GM10847 (cell line): ENCODE data around the gene SH3BP2.

Experiments
- POLR2A ChIP-seq: IDR thresholded peaks from 2 replicates; pipeline ENCODE4 v1.6.1; 2011; ENCODE audit not compliant: insufficient read length; ENCODE audit errors: extremely low read depth

Gene SH3BP2

DNA sequence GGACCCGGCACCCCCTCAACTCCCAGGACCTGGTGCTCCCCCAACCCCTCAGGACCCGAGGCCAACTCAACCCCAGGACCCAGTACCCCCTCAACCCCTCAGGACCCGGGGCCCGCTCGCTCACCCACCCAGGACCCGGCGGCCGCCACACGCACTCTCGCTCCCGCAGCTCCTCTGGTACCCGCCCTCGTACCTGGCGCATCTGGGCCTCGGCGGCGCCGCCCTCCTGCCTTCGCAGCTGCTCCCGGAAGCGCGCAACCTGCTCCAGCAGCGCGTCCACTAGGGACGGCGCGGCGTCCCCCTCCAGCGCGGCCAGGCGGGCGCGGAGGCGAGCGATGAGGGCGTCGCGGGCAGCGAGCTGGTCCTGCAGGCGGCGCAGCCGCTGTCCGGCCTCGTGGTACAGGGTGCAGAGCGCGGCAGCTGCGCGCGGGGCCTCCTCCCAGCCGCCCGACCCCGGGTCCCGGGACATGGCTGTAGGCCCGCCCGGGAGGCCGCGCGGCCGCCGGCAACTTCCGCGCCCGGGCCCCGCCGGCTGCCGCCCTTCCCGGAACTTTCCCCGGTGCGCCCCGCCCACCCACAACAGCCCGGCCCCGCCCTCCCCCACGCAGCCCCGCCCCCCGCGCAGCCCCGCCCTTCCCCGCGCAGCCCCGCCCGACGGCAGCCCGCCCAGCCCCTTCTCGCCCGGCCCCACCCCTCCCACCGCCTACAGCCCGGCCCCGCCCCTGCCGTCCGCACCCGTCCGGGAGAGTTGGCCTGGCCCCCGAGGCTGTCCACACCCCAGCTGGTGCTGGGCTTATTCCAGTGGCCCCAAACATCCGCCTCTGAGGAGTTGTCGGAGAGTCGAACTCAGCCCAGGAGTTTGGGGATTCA, 36.8 kb upstream of the SH3BP2 start, which contains the start of gene TNIP2:
TSS of gene TNIP2 (minus strand) at position 516 of the 870 bp plus-strand sequence. CDS start at position 469, 47 bp downstream.
- TF ChIP-seq POLR2A, result peak; percentile 69

DNA sequence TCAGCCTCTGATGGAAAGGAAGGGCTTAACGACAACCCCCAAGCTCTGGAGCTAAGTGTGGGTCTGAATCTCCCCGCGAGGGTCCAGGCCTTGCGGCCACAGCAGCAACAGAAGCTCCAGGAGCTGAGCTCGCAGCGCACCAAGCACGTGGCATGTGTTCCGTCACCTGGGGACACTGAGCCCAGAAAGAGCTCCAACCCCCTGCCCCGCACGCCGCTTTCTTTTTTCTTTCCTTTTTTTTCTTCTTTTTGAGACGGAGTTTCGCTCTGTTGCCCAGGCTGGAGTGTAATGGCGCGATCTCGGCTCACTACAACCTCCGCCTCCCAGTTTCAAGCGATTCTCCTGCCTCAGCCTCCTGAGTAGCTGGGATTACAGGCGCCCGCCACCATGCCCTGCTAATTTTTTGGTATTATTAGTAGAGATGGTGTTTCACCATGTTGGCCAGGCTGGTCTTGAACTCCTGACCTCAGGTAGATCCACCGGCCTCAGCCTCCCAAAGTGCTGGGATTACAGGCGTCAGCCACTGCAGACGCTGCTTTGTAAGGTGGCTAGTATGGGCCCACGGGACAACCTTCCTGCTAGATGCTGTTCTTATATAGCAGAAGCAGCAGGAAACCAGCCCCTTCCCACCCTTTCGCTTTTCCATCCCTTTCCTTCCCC, 36.1 kb upstream of the SH3BP2 start:
- no peak for TF ChIP-seq POLR2A

DNA sequence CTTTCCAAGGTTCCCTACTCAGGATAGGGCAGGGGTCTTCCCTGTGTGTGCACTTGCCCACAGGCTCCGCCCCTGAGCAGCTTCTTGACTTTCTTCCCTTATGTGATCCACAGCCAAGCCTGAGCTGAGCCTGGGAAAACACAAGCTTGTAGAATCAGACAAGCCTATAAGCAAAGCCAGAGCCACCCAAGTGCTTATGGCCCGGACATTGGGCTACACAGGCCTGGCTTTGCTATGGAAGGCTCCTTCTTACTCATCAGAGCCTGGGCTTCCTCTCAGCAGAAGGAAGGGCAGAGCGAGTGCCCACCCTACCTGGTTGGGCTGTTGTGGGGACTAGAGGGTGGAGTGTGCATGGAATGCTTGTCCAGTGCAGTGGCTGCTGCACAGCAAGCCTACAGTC, 35.5 kb upstream of the SH3BP2 start:
- no peak for TF ChIP-seq POLR2A

DNA sequence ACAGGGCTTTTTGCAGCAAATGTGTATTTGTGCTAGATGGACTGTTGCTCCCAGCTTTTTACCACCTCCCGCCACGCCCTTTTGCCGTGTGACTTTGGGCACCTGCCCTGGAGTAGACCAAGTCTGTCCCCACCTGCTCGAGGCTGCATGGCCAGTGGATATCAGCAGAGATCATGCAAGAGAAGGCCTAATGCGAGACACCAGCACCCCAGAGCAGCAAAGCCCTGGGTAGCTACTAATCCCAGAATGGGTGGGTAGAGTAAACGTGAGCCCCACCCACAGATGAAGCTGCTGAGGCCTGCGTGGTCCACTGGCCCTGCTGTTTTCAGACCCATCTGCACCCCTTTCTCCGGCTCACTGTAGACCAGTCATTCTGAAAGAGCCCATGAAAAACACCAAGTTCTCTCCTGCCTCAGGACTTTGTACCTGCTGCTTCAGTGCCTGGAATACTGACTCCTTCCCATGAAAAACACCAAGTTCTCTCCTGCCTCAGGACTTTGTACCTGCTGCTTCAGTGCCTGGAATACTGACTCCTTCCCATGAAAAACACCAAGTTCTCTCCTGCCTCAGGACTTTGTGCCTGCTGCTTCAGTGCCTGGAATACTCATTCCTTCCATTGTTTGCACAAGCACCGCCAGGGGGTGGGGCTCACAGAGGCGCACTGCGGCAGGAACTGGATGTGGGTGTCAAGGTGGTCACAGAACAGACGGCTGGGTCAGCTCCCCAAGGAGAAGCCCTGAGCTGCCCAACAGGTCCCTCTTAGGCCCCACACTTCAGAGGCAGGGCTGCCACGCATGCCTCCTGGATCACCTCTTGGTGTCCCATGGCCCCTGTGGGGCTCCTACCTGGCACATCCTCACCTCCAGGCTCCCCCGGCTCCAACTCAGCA, 31.6 kb upstream of the SH3BP2 start:
- TF ChIP-seq POLR2A, result no peak

DNA sequence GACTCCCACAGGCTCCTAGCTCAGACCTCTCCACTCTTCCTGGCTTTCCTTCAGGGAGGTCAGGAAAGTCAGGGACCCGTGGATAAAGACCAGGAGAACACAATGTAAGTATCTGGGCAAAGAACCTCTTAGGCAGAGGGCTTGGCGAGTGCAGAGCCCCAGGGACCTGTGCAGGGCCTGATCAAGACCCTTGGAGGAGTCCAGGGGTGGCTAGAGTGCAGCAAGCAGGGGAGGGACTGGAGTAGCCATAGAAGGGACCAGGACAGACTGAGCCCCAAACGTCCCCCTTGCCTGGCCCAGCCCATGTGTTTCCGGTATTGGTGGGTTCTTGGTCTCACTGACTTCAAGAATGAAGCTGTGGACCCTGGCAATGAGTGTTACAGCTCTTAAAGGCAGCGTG, 30.8 kb upstream of the SH3BP2 start:
- no peak for TF ChIP-seq POLR2A

DNA sequence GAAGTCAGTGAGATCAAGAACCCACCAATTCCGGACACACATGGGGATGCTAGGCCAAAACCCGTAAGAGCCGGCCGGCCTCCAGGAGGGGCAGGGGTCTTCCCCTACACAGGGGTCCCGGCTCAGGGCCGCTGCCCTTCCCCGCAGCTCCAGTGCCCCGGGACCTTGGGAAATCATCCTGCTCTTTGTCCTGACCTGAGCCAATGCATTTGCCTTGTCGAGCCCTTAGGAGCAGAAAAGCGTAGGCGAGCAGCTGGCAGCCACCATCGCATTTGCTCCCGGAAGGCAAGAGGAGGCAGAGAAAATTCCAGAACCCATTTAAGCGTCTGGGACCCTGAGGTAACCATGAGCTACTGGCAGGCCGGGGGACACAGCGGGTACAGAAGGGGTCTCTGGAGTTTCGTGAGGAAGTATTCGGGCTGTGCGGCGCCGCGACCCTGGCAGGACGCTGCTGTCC, 29.3 kb upstream of the SH3BP2 start:
- no peak for TF ChIP-seq POLR2A

DNA sequence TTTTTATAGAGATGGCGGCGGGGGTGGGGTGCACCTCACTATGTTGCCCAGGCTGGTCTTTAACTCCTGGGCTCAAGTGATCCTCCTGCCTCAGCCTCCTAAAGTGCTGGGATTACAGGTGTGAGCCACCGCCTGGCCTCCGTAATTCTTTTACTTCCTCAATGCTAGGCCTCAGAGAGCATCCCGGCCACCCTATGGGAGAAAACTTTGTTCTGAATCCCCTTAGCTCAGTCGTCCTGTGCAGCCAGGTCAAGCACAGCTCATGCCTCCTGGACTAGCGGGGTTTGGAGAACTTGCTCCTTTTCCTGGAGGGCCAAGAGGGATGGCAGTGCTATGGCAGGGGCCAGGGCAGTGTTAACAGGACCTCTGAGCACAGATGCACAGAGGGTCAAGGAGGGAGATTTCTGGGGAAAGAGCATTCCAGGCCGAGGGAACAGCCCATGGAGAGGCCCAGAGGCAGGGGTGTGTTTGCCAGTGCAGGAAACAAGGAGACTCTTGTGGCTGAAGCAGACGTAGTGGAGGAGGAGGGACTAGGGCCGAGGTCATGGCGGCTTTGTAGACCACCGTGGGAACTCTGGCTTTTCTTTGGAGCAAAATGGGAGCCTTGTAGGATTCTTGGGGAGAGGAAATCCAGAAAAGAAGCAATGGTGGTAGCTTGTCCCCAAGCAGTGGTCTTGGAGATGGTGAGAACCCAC, 26.9 kb upstream of the SH3BP2 start:
- no peak for TF ChIP-seq POLR2A

DNA sequence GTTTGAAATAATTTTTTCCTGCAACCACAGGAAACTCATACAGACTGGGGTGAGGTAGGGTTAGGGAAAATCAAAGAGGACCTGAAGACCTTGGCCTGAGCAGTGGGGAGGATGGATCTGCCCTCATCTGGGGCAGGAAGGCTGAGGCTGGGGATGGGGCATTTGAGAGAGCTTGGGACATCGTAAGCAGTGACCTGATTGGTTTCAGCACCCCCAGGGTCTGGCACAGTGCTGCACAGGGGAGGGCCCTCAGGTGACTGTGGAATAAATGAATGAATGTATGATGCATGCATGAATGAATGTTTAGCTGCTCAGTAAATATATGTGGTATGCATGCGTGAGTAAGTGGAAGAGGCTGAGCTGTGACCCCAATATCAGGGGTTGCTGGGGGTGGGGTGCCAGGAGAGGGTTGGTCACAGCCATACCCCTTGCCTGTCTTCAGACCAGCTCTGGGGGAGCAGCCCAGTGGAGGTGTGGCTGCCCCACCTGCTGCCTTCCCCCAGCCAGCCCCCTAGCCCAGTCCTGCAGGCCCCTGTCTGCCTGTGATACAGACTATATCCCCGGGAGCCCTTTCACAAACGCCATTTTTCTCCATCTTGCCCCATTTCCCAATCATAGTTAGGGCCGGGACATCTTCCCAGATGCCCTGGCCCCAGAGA, 25.7 kb upstream of the SH3BP2 start:
- TF ChIP-seq POLR2A, result no peak

DNA sequence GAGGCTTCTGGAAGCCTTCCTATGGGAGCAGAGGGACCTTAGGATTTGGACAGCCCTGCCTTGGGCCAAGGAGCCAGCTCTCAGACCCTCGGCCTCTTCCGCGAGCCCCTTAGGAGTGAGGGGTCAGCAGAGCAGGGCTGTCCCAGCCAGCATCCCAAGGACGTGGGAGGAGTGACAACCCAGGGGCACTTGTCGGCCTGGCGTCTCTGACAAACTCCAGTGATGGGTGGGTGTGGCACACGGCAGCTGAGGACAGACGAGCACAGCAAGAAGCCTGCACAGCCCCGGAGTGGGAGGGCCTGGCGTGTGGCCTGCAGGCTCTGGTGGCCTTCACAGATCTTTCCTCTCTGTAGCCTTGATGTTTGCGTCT, 25.2 kb upstream of the SH3BP2 start:
- TF ChIP-seq POLR2A, result no peak

DNA sequence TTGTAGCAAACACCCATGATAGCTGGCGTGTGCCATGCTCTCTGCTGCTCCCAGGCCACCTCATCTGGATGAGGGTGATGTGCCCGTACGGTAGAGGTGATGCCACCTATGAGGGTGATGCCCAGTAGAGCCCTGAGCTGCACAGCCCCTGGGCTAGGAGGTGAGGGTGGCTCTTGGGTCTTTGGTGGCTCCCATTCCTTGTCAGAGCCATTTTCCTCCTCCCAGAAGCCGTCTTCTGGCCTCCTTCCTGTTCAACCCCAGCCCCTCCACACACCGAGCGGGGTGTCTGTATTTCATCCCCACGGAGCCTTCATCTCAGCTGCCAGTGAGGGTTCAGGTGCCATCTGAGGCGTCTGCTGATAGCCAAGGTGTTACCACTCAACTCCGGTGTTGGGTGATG, 24.8 kb upstream of the SH3BP2 start:
- no peak for TF ChIP-seq POLR2A

DNA sequence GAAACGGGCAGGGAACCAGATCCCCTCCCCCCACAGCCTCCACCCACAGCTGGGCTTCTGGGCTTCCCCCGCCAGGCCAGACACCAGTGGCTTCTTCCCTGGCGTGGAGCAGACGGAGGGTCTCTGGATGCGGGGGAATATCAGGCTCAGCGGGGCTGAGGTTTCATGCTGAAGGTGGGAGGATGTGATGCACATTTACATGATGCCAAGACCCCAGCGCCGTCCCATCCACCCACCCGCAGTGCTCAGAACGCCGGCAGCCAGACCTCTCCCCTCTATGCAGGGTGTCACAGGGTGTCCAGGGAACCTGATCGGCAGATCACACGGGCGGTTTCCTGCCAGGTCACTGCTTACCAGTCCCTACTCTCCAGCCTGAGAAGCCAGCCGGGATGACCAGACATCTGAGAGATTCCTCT, 24.0 kb upstream of the SH3BP2 start:
- TF ChIP-seq POLR2A, result no peak

DNA sequence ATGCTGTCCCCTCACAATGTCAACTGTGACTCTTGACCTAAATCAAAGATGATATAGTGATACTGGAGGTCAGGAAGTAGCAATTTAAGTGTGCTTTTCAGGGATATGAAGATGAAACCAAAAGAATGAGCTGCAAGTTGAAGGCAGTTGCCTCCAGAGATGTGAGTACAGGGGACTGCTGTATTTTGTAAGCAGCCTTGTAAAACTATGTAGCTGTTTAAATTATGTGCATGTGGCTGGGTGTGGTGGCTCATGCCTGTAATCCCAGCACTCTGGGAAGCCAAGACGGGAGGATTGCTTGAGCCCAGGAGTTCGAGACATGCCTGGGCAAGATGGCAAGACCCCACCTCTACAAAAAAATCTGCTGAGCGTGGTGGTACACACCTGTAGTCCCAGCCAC, 21.6 kb upstream of the SH3BP2 start:
- no peak for TF ChIP-seq POLR2A

DNA sequence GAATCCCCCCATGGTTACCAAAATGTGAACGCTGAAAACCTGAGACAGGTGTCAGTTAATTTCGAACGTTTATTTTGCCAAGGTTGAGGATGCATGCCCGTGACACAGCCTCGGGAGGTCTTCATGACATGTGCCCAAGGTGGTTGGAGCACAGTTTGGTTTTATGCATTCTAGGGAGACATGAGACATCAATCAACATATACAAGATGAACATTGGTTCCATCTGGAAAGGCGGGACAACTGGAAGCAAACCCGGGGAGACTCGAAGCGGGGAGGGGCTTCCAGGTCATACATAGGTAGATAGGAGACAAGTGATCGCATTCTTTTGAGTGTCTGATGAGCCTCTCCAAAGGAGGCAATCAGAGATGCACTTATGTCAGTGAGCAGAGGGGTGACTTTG, 11.0 kb upstream of the SH3BP2 start:
- TF ChIP-seq POLR2A, result no peak

DNA sequence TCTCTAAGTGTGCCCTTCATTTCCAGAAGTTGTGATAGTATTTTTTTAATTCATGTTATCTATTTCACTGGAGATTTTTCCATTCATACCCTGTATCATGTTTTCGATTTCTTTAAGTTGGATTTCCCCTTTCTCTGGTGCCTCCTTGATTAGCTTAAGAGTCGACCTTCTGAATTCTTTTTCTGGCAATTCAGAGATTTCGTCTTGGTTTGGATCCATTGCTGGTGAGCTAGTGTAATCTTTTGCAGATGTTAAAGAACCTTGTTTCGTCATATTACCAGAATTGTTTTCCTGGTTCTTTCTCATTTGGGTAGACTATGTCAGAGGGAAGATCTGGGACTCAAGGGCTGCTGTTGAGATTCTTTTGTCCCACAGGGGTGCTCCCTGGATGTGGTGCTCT, 9.1 kb upstream of the SH3BP2 start:
- no peak for TF ChIP-seq POLR2A
